ENCODE results near the gene SIPA1L3.

DNA sequence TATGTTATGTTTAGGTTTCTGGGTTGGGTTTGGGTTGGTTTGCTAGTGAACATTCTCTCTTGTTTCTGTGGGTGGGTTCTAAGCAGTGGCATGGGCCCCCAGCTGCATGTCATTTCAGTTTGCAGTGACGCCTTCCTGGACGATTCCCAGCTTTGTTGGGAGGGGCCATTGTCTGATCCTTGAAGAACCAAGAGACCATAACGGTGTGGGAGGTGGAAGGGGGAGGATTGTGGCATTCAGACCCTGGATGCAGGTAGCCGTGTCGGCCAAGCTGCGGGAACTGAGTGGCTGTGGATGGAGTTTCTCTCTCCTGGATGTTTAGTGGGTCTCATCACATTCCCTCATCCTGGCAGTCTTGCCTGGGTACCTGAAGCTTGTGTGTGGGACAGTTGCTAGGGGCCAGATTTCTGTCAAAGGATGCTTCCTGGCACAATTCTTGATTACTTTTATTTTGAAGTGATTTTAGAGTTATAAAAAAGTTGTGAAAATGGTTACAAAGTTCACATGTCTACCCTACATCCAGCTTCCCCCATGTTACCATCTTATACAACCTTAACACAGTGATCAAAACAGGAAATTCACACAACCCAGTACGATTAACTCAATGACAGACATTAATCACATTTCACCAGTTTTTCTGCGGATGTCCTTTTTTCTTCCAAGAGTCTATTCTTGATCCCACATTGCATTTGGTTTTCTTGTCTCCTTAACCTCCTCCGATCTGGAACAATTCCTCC is 123.8 kb downstream of the SIPA1L3 start:
- TF ChIP-seq, protein P1, sequence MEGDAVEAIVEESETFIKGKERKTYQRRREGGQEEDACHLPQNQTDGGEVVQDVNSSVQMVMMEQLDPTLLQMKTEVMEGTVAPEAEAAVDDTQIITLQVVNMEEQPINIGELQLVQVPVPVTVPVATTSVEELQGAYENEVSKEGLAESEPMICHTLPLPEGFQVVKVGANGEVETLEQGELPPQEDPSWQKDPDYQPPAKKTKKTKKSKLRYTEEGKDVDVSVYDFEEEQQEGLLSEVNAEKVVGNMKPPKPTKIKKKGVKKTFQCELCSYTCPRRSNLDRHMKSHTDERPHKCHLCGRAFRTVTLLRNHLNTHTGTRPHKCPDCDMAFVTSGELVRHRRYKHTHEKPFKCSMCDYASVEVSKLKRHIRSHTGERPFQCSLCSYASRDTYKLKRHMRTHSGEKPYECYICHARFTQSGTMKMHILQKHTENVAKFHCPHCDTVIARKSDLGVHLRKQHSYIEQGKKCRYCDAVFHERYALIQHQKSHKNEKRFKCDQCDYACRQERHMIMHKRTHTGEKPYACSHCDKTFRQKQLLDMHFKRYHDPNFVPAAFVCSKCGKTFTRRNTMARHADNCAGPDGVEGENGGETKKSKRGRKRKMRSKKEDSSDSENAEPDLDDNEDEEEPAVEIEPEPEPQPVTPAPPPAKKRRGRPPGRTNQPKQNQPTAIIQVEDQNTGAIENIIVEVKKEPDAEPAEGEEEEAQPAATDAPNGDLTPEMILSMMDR (IDR thresholded peaks at IDR 0.05): no peak
- no peak for TF ChIP-seq POLR2AphosphoS5 (IDR thresholded peaks at IDR 0.05)
- TF ChIP-seq EP300 (IDR thresholded peaks at IDR 0.05): no peak
